IPS DF 19.7 (cell line): ENCODE results near the gene SPRR2B.
"Not testable (repeated sequence)": the region's sequence is repeated elsewhere in the genome, so short reads cannot be mapped to it uniquely, and the experiment has no call there.

Experiments used
- DNase-seq: peaks from one replicate; pipeline ENCODE4 v3.0.0-alpha.2; 2013; ENCODE audit warnings: low read depth, low spot score

SPRR2B gene

GRCh38 chr1:153032677-153033308, 38.6 kb downstream of the SPRR2B start:
- peak; percentile 38 for DNase-seq

- no peak for DNase-seq
Measured at GRCh38 chr1:153032073-153032472, 39.3 kb downstream of the SPRR2B start.

- no peak for DNase-seq
Measured at GRCh38 chr1:153030895-153031294, 40.5 kb downstream of the SPRR2B start, which contains the start of gene SPRR1B. Gene SPRR1B, plus strand, starts transcription at chr1:153031203. Its CDS starts 1,143 bp downstream, at chr1:153032346.

GRCh38 chr1:153028766-153029165, 42.6 kb downstream of the SPRR2B start:
- DNase-seq = no peak

GRCh38 chr1:153025797-153026196, 45.6 kb downstream of the SPRR2B start:
- DNase-seq = no peak

GRCh38 chr1:153024413-153024812, 47.0 kb downstream of the SPRR2B start:
- DNase-seq = no peak

- no peak for DNase-seq
Measured at GRCh38 chr1:153023109-153023508, 48.3 kb downstream of the SPRR2B start.

GRCh38 chr1:153022340-153022739, 49.1 kb downstream of the SPRR2B start:
- DNase-seq = not testable (repeated sequence)

GRCh38 chr1:153021829-153022228, 49.6 kb downstream of the SPRR2B start:
- not testable (repeated sequence) for DNase-seq
